ACHN (cell line): Measurements from ENCODE around the gene SLC47A2.

Source experiments
- DNase-seq: peaks from one replicate; pipeline ENCODE4 v3.0.0-alpha.2; 2015
- in situ Hi-C: cut with HindIII; loops from 2 replicates; pipeline ENCODE4 v1.10.0; 2017; ENCODE audit warnings: low sequenced_read_pairs, low pct_ligation_motif_present, low pct_unique_long_range_greater_than_20kb

SLC47A2 gene

GRCh38 chr17:19750020-19750572, 33.7 kb upstream of the SLC47A2 start:
- in situ Hi-C loops, result no loop called here
- DNase-seq, result no peak

GRCh38 chr17:19748807-19749193, 32.4 kb upstream of the SLC47A2 start:
- in situ Hi-C loops, result no loop called here
- DNase-seq, result no peak

DNA sequence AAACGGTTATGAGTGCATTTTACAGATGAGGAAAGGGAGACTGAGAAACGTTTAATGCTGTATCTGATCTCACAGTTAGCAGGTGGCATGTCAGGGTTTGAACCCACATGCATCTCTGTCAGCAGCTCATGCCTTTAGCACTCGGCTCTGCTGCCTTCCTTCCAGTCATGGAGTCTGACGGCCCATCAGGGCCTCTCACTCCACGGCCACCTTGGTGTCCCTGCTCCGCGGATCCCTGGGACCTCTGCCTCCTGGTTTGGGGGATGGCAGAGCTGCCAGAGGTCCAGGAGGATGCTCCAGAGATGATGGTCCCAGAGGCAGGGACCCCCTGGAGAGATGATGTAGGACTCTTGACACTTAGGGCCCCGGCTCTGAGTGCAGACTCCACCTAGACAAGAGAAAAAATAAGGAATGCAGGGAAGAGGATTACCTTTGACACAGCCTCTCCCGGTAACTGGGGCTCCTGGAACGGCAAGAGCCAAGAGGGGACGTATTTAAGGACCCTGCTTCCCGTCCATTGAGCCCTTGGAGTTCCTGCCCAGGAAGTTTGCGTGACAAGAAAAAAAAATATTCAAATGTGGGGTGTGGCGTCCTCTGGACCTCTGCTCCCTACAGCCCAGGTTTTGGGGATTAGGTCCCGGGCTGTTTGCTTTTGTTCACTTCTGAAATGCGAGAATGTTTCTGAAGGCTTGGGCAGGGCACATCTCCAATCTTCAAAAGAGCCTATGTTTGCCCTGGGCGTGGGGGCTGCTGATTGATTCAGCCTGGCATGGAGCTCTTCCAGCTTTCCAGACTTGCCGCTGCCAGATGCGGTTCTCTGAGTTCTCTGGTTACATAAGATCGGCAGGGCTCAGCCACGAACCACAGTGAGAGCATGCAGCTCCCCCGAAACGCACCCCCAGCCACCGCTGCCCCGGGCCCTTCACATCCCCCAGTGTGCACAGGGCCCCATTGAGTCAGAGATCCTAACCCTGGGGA, 31.7 kb upstream of the SLC47A2 start, which contains the start of gene ALDH3A1:
Gene ALDH3A1, minus strand, starts transcription at position 470 of the 978 bp plus-strand sequence. CDS start 3,169 bp downstream, outside the sequence.
- in situ Hi-C loops, result no loop called here
- no peak for DNase-seq

DNA sequence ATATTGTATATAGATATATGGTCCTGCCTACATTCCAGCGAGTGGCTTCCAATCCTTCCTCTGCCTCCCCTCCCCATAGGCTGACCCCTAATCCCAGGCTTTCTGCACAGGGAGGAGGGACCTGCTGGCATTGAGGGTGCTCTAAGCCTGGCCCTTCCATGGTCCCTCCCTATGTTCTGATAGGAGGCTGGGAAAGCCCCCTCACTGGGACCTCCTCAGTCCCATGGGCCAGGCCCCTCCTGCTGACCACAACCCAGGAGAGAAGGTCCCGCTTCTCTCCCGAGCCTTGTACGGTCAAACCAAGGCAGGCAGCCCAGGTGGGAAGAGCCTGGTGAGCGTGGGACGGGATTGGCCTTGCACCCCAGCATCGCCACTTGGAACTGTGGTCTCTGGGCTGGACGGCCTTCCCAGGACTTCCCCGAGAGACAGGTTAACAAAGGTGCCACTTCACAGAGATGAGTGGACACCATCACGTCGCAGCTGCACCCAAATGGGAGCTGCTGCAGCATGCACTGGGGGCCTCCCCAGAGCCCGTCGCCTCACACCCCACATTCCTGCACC, 30.9 kb upstream of the SLC47A2 start:
- no peak for DNase-seq
- in situ Hi-C loops, result no loop called here

- DNase-seq, result no peak
- in situ Hi-C loops, result no loop called here
Observed at GRCh38 chr17:19746517-19746916, 30.1 kb upstream of the SLC47A2 start.

DNA sequence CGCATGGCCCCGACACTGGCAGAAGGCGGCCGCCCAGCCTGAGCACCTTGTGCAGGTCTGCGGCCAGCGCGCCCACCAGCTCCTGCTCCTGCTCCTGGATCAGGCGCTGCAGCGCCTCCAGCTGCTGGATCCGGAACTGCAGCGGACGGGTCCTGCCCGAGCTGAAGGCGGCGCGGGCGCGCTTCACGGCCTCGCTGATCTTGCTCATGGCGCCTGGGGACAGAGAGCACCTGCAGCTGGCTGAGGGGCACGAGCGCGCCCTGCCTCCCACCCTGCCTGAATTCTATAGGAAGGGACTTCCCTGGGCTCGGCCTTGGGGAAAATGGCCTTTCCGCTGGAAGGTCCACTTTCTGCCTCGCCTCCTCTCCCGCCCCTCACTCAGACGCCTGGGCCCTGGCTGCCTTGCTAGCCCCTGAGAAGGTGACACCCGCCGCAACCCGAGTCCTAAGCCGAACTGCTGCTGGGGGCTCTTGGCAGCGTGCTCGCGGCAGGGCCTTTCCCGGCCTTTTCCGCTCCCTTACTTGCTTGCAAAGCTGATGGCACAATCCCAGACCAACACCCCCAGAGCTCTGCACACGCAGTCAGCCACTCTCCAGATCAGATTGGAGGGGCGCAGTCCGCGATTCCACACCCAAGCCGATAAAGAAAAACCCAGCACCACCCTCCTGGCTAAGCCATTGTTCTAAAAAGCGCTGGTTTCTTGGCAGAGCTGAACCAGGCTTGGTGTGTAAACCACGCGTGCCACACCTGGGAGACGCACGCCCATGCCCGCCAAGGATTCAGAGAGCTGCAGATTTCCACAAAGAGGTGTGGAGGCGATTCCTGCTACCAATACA, 28.8 kb upstream of the SLC47A2 start:
- in situ Hi-C loops, result no loop called here
- DNase-seq, result peak; percentile 89

DNA sequence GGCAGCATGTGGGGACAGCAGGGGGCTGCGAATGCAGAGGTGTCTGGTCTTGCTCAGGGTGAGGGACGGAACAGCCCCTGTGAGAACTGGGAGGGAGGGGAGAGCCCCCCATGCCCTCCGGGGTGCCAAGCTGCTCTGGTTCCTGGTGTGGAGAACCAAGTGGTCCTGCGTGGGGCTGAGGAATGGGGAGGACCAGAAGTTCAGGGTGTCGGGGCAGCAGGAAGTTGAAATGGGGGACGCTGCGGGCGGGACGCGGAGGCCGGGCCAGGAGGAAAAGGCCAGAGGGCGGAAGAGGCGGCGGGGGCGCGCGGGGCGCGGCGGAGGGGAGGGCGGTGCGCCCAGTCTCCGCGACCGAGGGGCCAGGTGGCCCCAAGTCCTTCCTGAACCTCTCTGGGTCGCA, 28.1 kb upstream of the SLC47A2 start:
- no peak for DNase-seq
- in situ Hi-C loops, result no loop called here

GRCh38 chr17:19743101-19744100, 27.0 kb upstream of the SLC47A2 start:
- in situ Hi-C loops, result no loop called here
- DNase-seq, result no peak

- DNase-seq, result no peak
- in situ Hi-C loops, result no loop called here
Observed at GRCh38 chr17:19742495-19742894, 26.1 kb upstream of the SLC47A2 start.

- no peak for DNase-seq
- in situ Hi-C loops, result no loop called here
Observed at GRCh38 chr17:19741832-19742457, 25.6 kb upstream of the SLC47A2 start.

DNA sequence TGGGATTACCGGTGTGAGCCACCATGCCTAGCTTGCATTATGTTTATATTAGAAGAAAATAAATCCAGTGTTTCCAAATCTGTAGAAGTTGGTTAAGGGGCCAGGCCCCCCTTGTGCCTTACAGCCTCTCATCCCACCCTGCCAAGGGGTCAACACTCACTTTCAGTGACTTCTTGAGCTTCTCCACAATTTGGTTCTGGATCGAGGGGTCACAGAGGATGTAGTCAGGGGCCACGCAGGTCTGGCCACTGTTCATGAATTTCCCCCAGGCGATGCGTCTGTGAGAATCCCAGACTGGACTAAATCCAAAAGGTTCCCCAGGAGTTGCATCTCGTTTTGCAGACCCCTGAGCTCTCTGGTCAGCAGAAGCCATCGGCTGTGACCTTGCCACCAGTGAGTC, 24.5 kb upstream of the SLC47A2 start:
- in situ Hi-C loops, result no loop called here
- DNase-seq, result no peak

- in situ Hi-C loops, result no loop called here
- DNase-seq, result no peak
Observed at GRCh38 chr17:19739241-19740201, 23.1 kb upstream of the SLC47A2 start.

GRCh38 chr17:19738757-19739156, 22.4 kb upstream of the SLC47A2 start:
- no peak for DNase-seq
- in situ Hi-C loops, result no loop called here

DNA sequence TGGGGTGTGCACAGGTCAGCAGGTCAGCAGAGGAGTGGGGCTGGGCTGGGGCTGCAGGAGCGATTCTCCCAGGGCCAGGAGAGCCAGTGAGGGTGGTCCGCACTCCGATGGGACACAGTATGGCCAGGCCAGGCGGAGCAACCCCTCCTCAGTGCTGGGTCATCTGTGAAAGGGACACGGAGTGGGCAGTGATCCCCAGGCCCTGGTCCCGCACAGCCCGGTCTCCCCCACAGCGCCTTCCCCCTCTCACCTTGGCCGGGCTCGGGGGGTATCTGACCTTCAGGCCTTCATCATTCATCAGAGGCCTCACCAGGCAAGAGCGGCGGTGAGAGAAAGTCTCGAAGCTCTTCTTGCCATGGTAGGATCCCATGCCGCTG, 21.7 kb upstream of the SLC47A2 start:
- no peak for DNase-seq
- in situ Hi-C loops, result no loop called here

DNA sequence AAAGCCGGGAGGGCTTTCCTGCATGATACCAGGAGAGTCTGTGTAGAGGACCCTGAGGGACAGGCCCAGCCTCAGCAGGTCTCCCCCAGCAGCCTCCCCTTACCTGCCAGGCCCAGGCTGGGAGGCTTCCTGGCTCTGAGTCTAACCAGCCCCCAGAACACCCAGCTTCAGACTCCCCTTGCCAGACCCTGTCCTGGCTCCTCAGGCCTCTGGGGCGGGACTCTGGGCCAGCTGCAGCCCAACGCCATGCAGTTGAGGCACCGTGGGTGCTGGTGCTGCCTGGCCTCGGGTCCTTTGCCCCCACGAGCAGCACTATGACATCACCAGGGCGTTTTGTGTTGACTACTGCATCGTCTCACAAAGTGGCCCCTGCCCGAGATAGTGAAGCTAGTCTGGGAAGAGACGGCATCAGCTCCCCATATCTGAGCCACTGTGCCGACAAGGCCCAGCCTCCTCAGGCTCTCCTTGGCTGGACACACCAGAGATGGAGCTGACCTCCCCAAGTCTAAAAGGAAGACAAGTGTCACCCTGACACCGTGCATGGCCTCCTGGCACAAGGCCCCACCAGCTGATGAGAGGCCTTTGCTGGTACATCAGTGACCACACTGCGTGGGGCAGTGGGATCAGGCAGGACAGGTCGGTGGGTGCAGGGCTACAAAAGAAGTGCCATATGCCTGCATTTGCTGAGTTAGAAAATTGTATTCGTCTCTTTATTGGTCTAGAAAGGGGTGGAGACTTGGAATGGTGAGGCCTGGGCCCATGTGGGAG, 21.1 kb upstream of the SLC47A2 start:
- in situ Hi-C loops, result no loop called here
- DNase-seq, result no peak

DNA sequence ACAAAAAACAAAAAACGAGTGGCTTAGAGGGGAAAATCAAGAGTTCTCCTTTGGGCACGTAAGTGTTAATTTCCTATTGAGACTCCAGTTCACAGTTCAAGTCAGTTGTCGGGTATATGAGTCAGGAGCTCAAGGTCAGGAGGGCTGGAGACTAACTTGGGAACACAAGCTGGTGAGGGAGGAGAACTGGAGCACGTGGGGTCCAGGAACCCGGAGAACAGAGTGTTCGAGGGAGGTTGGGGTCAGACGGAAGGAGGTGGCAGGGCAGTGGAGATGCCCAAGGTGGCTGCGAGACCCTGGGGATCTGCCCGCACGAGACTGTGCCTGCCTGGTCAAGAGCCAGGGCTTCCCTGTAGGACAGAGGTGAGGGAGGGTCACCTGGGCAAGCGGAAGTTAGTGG, 19.7 kb upstream of the SLC47A2 start:
- DNase-seq, result no peak
- in situ Hi-C loops, result no loop called here
